HG02870 (cell line): ENCODE data around the gene PALMD.

ENCODE experiments used
- ATAC-seq: cut with Tn5 transposase; IDR thresholded peaks from one replicate; pipeline ENCODE4 v1.9.1; 2021; ENCODE audit warnings: mild to moderate bottlenecking, moderate library complexity; ENCODE audit not compliant: unreplicated experiment

PALMD gene

GRCh38 chr1:99645699-99646531, at the start of gene PALMD:
PALMD (plus strand) TSS chr1:99646113; CDS start chr1:99646318, 205 bp downstream.
- ATAC-seq = no peak

GRCh38 chr1:99598738-99599411, 47.0 kb upstream of the PALMD start:
- no peak for ATAC-seq

GRCh38 chr1:99599678-99600175, 46.2 kb upstream of the PALMD start:
- ATAC-seq = no peak

- no peak for ATAC-seq
Observed at GRCh38 chr1:99600782-99601181, 45.1 kb upstream of the PALMD start.

- ATAC-seq = no peak
Observed at GRCh38 chr1:99601208-99601607, 44.7 kb upstream of the PALMD start.

- no peak for ATAC-seq
Observed at GRCh38 chr1:99601709-99602403, 44.1 kb upstream of the PALMD start.

- no peak for ATAC-seq
Observed at GRCh38 chr1:99602404-99602969, 43.4 kb upstream of the PALMD start.

- no peak for ATAC-seq
Observed at GRCh38 chr1:99603699-99604560, 42.0 kb upstream of the PALMD start.

GRCh38 chr1:99606306-99606705, 39.6 kb upstream of the PALMD start:
- ATAC-seq = no peak

- no peak for ATAC-seq
Observed at GRCh38 chr1:99607590-99607989, 38.3 kb upstream of the PALMD start.

- no peak for ATAC-seq
Observed at GRCh38 chr1:99608058-99608457, 37.9 kb upstream of the PALMD start.

GRCh38 chr1:99613716-99614115, 32.2 kb upstream of the PALMD start:
- no peak for ATAC-seq

GRCh38 chr1:99614728-99615127, 31.2 kb upstream of the PALMD start:
- ATAC-seq = no peak

GRCh38 chr1:99619583-99619982, 26.3 kb upstream of the PALMD start:
- no peak for ATAC-seq

GRCh38 chr1:99621340-99621901, 24.5 kb upstream of the PALMD start:
- no peak for ATAC-seq

- ATAC-seq = no peak
Observed at GRCh38 chr1:99622702-99623347, 23.1 kb upstream of the PALMD start.

- ATAC-seq = no peak
Observed at GRCh38 chr1:99623554-99623953, 22.4 kb upstream of the PALMD start.

- ATAC-seq = no peak
Observed at GRCh38 chr1:99627615-99628014, 18.3 kb upstream of the PALMD start.

- ATAC-seq = no peak
Observed at GRCh38 chr1:99629164-99629563, 16.7 kb upstream of the PALMD start.
